ENCODE results near the gene BLOC1S1.

The BLOC1S1 gene

GRCh38 chr12:55728939-55729818, 13.3 kb downstream of the BLOC1S1 start, which contains the start of gene CD63:
Gene CD63, minus strand, starts transcription at chr12:55729009. Its CDS starts 668 bp downstream, at chr12:55728341.
- peak; percentile 91 for DNase-seq

GRCh38 chr12:55729819-55730818, 14.3 kb downstream of the BLOC1S1 start:
- peak; percentile 75 for DNase-seq

- no peak for DNase-seq
Measured at GRCh38 chr12:55732288-55732687, 16.4 kb downstream of the BLOC1S1 start.

- DNase-seq, result no peak
Measured at GRCh38 chr12:55733021-55733555, 17.2 kb downstream of the BLOC1S1 start.

- DNase-seq, result no peak
Measured at GRCh38 chr12:55733858-55734257, 18.0 kb downstream of the BLOC1S1 start.

- no peak for DNase-seq
Measured at GRCh38 chr12:55734595-55734994, 18.7 kb downstream of the BLOC1S1 start.

GRCh38 chr12:55736076-55736475, 20.2 kb downstream of the BLOC1S1 start:
- no peak for DNase-seq

- DNase-seq, result peak; percentile 76
Measured at GRCh38 chr12:55736780-55737580, 21.1 kb downstream of the BLOC1S1 start.

GRCh38 chr12:55737581-55738122, 21.8 kb downstream of the BLOC1S1 start:
- no peak for DNase-seq

GRCh38 chr12:55738123-55739024, 22.5 kb downstream of the BLOC1S1 start:
- DNase-seq, result peak; percentile 87

- DNase-seq, result no peak
Measured at GRCh38 chr12:55739025-55739378, 23.2 kb downstream of the BLOC1S1 start.

- DNase-seq, result no peak
Measured at GRCh38 chr12:55741931-55742680, 26.3 kb downstream of the BLOC1S1 start.

GRCh38 chr12:55742719-55743405, 27.0 kb downstream of the BLOC1S1 start, which contains the start of gene GDF11:
Gene GDF11, plus strand, starts transcription at chr12:55743122. Its CDS starts 195 bp downstream, at chr12:55743317.
- DNase-seq, result peak; percentile 85

- DNase-seq, result peak; percentile 80
Measured at GRCh38 chr12:55743406-55744339, 27.8 kb downstream of the BLOC1S1 start.

- DNase-seq, result no peak
Measured at GRCh38 chr12:55744340-55745030, 28.6 kb downstream of the BLOC1S1 start.

GRCh38 chr12:55745361-55746173, 29.7 kb downstream of the BLOC1S1 start:
- no peak for DNase-seq

All from activated CD8-positive, alpha-beta memory T cell treated with anti-CD3 and anti-CD28 coated beads for 24 hours (primary cell).